Activated effector memory CD4-positive, alpha-beta T cell treated with Interleukin-2 at 50 U/mL for 16 hours (primary cell): ENCODE measurements around the gene TENT5C.
A peak's percentile ranks its signal among the peaks of the same experiment; 100 is the strongest.

Experiments used
- DNase-seq: peaks from one replicate; pipeline ENCODE4 v3.0.0-alpha.2; 2020

Gene TENT5C

DNA sequence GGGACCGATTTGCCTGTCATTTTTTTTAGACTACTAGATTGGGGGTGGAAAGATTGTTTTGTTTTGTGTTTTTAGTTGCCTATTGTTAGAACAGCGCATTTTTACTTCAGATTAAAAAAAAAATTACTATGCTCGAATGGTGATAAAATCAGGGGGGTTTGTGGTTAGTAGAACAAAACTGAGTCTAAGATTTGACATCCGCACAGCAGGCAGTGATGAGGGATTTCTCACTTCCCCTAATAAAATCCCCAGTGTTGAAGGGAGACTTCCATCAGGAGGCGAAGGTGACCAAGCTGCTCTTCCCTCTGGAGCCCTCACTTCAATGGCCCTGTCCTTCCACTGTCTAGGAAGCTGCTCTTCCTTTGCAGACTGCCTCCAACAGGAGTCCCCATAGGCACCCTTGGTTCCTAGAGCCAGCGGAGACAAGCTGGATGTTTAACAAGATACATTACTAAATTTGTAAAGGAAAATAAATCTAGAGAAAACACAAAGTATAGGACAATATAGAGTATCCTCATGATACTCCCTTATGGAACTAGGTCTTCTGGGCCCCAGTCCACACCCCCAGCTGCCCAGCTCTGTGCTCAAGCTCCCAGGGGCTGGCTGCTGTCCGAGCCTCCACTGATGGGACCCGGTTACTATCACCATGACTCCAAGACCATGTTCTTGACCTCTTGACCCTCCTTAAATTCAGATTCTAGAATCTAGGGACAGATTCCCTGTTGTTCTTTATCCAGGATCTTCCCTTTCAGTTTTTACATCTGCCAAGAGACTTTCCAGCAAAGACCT lies 31.0 kb downstream of the TENT5C start:
- no peak for DNase-seq

GRCh38 chr1:117638141-117638540 lies 32.3 kb downstream of the TENT5C start:
- DNase-seq = no peak

GRCh38 chr1:117638759-117639158 lies 32.9 kb downstream of the TENT5C start:
- DNase-seq = no peak

- DNase-seq = no peak
Observed at GRCh38 chr1:117639741-117640140, 33.9 kb downstream of the TENT5C start.

DNA sequence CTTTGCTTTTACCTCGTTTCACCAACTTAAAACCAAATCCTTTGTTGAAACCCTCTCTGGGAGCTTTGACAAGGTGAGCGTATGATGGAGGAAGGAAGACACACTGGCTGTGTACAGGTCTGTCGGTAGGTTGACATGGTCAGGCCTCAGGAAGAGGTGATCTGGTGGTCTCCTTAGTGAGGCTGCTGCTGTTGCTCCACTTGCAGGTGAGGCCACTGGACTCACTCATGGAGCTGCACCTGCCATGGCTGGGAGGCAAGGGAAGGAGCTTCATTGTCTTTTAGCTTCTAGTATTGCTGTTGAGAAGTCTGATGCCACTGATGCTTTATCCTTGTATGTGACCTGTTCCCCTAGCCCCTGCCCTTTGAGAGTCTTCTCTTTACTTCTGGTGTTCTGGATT lies 35.7 kb downstream of the TENT5C start:
- no peak for DNase-seq

DNA sequence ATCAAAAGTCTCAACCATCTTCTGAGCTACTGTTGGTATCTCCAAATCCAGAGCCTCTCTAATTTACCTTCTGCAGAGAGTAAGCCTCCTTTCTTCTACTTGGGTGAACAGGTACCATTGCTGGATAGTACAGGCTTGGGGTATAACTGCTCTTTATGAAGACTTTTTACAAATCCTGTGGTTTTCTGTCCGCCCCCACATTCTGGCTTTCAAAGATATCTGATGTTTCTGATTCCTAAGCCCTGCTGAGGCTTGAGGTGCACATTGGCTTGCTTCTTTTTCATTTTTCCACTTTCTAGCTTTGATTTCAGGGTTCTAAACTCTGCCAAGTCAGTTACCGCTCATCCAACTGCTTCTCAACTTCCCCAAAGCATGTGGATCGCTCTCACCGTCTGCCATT lies 37.1 kb downstream of the TENT5C start:
- no peak for DNase-seq

- DNase-seq = no peak
Observed at GRCh38 chr1:117643601-117644000, 37.8 kb downstream of the TENT5C start.

DNA sequence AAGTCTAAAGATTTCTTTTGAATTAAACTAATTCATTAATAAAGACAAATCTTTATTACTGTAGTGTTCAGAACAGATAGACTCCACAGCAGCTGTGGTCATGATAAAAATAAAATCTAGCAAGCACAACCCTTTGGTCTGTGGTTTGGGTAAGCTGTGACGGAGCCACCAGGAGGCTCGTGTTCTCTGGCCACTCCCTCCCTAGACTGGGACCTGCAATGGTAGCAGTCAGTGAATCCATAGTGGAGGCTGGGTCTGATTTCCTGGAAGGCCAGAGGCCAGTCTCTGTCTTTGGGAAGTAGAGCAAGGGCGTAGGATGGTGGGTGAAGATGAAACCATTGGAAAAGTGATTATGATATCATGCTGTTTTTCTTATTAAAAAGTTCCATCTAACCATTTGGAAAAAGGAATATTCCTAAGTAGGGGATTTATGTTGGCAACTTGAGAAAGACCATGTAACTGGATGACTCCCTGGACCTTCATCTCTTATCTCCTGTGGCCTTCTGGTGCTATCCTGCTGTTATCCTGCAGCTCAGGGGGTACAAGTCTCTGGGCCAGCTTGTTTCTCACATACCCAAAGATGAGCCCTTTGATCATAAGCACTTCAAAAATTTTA lies 39.0 kb downstream of the TENT5C start:
- DNase-seq = no peak

- no peak for DNase-seq
Observed at GRCh38 chr1:117645343-117645742, 39.5 kb downstream of the TENT5C start.

DNA sequence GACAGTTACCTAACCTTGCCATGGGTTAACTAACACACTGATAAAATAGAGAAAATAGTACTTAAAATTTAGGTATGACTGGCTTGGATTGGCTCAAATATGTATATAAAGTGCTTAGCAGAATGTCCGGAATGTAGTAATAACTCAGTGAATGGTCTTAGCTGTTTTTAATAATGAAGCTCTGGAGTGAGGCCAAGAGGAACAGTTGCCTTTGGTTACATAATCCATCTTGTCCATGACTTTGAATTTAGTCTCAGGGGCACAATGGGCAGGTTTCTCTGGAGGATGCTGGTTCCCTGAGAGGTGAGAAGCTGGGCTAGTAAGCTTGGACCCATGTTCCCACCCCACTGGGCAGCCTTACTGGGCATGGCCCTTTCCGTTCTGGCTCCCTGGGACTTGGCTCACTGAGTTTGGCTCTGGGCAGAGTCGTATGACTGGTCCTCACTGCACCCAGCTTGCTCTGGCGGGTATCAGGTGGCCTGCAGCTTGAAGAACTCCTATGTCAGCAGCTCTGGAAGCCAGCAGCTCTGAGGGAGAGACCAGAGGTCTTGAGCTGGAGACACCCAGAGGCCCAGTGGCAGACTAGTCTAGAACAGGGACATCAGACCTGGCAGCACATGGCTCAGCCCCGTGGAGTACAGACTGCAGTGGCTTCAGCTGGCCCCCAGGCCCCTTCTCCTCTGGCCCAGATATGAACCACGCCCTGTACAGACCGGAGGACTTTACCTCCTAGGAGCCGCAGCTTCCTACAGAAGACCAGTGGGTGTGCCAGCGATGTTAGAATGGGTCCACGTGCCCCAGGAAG lies 40.4 kb downstream of the TENT5C start:
- no peak for DNase-seq

DNA sequence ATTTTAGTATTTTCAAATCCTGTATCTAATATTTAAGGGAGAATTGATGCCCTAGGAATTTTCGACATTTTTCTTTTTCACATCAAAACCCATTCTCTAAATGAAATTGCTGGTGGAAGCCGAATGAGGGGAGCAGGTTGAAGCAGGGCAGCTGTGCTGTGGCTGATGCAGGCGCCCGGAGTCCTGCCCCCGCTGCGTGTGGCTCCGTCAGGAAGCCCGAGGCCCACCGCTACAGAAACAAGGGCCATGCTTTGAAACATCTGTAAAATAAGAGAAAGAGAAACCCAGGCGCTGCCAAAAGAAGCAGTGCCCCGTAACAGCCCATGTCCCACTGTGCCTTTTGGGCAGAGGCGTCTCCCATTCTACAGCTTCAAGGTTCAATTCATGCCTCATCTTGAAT lies 41.1 kb downstream of the TENT5C start:
- DNase-seq = no peak

GRCh38 chr1:117648015-117648414 lies 42.2 kb downstream of the TENT5C start:
- no peak for DNase-seq

GRCh38 chr1:117650840-117651568 lies 45.2 kb downstream of the TENT5C start:
- no peak for DNase-seq

DNA sequence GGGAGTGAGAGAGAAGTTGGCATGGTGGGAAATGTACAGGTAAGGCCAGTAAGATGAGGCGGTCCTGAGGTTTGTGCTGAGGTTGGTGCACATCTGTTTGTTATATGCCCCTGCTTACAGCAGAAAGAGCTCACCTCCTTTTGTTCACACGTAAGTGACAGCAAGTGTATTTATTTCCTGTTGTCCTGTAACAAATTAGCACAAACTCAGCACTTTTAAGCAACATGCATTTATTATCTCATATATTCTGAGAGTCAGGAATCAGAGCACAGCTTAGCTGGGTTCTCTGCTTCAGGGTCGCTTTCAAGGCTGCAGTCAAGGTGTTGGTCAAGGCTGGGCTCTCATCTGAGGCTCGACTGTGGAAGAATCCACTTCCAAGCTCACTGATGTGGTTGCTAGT lies 45.8 kb downstream of the TENT5C start:
- no peak for DNase-seq

DNA sequence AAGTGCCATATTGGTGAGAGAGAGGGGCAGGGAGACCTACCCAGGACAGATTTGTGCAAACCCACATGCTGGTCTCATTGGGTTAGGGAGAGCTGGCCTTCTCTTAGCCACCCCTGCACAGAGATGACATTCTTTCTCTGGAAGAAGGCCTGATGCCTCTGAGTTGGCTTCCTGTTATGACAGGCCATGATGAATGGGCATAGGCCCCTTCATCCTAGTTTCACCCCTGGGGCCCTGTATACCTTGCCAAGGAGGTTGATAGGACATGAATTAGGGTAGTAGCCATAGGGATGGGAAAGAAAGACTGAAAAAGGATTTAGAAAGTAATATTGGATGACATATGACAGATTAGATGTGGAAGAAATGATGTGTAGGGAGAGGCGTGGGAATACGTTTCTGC lies 46.6 kb downstream of the TENT5C start:
- no peak for DNase-seq

GRCh38 chr1:117653195-117653594 lies 47.3 kb downstream of the TENT5C start:
- no peak for DNase-seq

- DNase-seq = no peak
Observed at GRCh38 chr1:117653732-117654492, 48.1 kb downstream of the TENT5C start.

GRCh38 chr1:117654493-117655219 lies 48.8 kb downstream of the TENT5C start:
- DNase-seq = no peak

DNA sequence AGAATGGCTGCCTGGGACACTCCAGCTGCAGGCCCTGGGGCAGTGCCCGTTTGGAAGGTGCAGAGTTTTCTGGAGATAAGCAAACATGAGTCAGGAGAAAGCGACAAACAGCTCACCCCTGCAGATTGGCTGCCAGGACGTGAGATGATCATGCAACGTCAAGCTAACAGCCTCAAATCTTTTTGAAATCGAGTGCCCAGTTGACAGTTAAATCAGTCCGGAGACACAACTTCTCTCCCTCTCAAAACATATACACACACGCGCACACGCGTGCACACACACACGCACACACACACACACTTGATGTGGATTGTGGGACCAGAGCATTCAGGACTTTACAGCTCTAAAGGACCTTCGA lies 49.4 kb downstream of the TENT5C start:
- no peak for DNase-seq

DNA sequence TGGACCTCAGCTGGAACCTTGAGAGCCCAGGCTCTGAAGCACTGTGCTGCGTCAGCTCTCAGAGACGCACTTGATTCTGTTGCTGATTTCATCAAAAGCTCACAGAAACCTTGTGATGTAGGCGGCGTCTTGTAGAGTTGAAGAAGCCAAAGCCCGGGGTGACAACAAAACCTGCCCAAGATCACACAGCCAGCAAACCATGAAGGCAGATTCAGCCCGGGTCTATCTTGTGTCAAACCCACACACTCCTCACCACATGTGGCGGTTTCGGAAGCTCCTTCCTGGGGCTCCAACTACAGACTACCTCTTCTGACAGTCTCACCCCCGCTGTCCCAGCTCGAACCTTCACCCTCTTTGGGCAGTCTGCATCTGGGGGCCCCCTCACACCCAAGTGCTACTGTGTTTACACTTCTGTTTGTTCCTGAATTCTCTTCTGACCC lies 50.4 kb downstream of the TENT5C start:
- DNase-seq = peak; percentile 61

DNA sequence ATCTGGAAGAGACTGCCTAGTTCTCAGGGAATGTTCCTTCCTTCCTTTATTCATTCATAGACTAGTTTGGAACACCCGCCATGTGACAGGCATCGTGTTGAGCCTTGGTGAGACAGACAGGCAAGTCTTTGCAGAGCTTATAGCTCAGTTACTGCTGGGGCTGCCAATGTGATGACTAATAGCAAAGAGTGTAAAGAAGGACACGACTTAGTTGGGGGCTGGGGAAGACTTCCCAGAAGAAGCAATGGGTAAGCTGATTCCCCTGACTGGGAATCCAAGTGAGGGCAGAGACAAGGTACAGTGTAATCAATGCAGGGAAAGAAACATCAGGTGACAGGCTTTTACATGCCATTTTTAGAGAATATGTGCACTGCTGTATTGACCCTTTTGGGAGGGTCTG lies 51.2 kb downstream of the TENT5C start:
- DNase-seq = no peak
